HCT116 (cell line): Measurements from ENCODE around the gene FAM181A. TPM values are rescaled to one million over a fixed set of nuclear protein-coding genes. Genes with fewer than 3 reads are reported as not detected.

Experiments
- ATAC-seq: fragments of 200-7000 bp; cut with Tn5 transposase; 2 replicates; pipeline ENCODE4 v1.9.1; 2020; ENCODE audit warnings: mild to moderate bottlenecking, moderate library complexity
- BruUV-seq: library from RNA; stranded (reverse); fragments of 400-500 nt; replicated peaks from 2 replicates; lab custom pipeline; 2021; lab: Mats Ljungman, UMichigan
- CTCF ChIA-PET: fragments of 300-600 bp; sonication (Branson Sonifier 250); formaldehyde crosslinking; loops from one replicate; lab custom pipeline; 2021; ENCODE audit warnings: antibody characterized with exemption; lab: Charles Lee
- POLR2A ChIA-PET: fragments of 300-600, 350-600 bp; sonication (Branson Sonifier 250); formaldehyde crosslinking; loops from one replicate; lab custom pipeline; 2021; ENCODE audit warnings: antibody characterized with exemption; lab: Charles Lee
- RAD21 ChIA-PET, 2 experiments: fragments of 300-600 bp; sonication (Branson Sonifier 250); formaldehyde crosslinking; loops; one replicate each; lab custom pipeline; 2023; ENCODE audit warnings: low total read pairs in 2 of 2; ENCODE audit not compliant: uncharacterized antibody in 2 of 2, unreplicated experiment in 2 of 2, low non-redundant PET in 1 of 2; lab: Charles Lee
- DNase-seq: peaks from one replicate; pipeline ENCODE4 v3.0.0-alpha.2; 2010; ENCODE audit warnings: low read depth, low spot score
- H2AFZ ChIP-seq: fragments of 200-600 bp; shearing (Covaris generic), sonication (generic); 2 replicates; pipeline ENCODE4 v1.6.1; 2017; ENCODE audit warnings: low read depth, mixed run types, mixed read lengths, antibody characterized with exemption, low read length; ENCODE audit not compliant: poor library complexity, severe bottlenecking
- H3K27ac ChIP-seq: 2 replicates; pipeline ENCODE4 v1.5.1; 2012; ENCODE audit warnings: low read depth, low read length
- H3K27me3 ChIP-seq: fragments of 200-600 bp; sonication (generic); 2 replicates; pipeline ENCODE4 v1.6.1; 2016; ENCODE audit warnings: mixed run types, low read length, mixed read lengths; ENCODE audit not compliant: insufficient read depth
- H3K36me3 ChIP-seq, 2 experiments: fragments of 200-500 bp in 1 of 2; fragments of 200-600 bp in 1 of 2; sonication (Bioruptor generic) in 1 of 2; sonication (generic) in 1 of 2; 2 replicates each; pipeline versions ENCODE4 v1.5.1 to v1.6.1; 2014 to 2016; ENCODE audit warnings: low read length in 2 of 2, inconsistent platforms in 1 of 2, mixed read lengths in 1 of 2, mixed run types in 1 of 2; ENCODE audit not compliant: insufficient read depth in 2 of 2, control insufficient read depth in 1 of 2
- H3K4me1 ChIP-seq, 2 experiments: fragments of 200-600 bp in 1 of 2; sonication (generic) in 1 of 2; 2 replicates each; pipeline versions ENCODE4 v1.5.1 to v1.6.1; 2012 to 2017; ENCODE audit warnings: low read length in 2 of 2, inconsistent platforms in 1 of 2, mild to moderate bottlenecking in 1 of 2, mixed read lengths in 1 of 2, mixed run types in 1 of 2, moderate library complexity in 1 of 2; ENCODE audit not compliant: insufficient read depth in 2 of 2, control insufficient read depth in 1 of 2
- H3K4me2 ChIP-seq: fragments of 200-600 bp; sonication (generic); 2 replicates; pipeline ENCODE4 v1.6.1; 2017; ENCODE audit warnings: mixed run types, low read length, mixed read lengths
- H3K4me3 ChIP-seq, 2 experiments: fragments of 200-600 bp in 1 of 2; sonication (generic) in 1 of 2; replicated peaks in 1 of 2; 2 replicates each; pipeline ENCODE4 v1.5.1; 2011 to 2016; ENCODE audit warnings: low read length in 2 of 2, control low read depth in 1 of 2, low read depth in 1 of 2, mild to moderate bottlenecking in 1 of 2, mixed read lengths in 1 of 2, mixed run types in 1 of 2
- H3K79me2 ChIP-seq: fragments of 200-600 bp; sonication (generic); 2 replicates; pipeline ENCODE4 v1.6.1; 2017; ENCODE audit warnings: mild to moderate bottlenecking, mixed run types, low read length, moderate library complexity, mixed read lengths; ENCODE audit not compliant: insufficient read depth
- H3K9ac ChIP-seq: fragments of 200-600 bp; sonication (generic); 2 replicates; pipeline ENCODE4 v1.6.1; 2016; ENCODE audit warnings: low read length, mixed read lengths
- H3K9me2 ChIP-seq: fragments of 200-600 bp; sonication (generic), shearing (Covaris generic); 2 replicates; pipeline ENCODE4 v1.6.1; 2017; ENCODE audit warnings: mixed run types, mild to moderate bottlenecking, moderate library complexity; ENCODE audit not compliant: insufficient read depth
- H3K9me3 ChIP-seq, 2 experiments: fragments of 200-500 bp in 1 of 2; fragments of 200-600 bp in 1 of 2; sonication (Bioruptor generic) in 1 of 2; sonication (generic) in 1 of 2; 2 replicates each; pipeline ENCODE4 v1.6.1; 2014 to 2017; ENCODE audit warnings: low read length in 2 of 2, mixed read lengths in 2 of 2, inconsistent platforms in 1 of 2, low read depth in 1 of 2, mild to moderate bottlenecking in 1 of 2, mixed run types in 1 of 2, moderate library complexity in 1 of 2; ENCODE audit not compliant: control insufficient read depth in 1 of 2, insufficient read depth in 1 of 2
- H4K20me1 ChIP-seq: fragments of 200-600 bp; sonication (generic), shearing (Covaris generic); 2 replicates; pipeline ENCODE4 v1.6.1; 2017; ENCODE audit warnings: mixed run types, mild to moderate bottlenecking, moderate library complexity; ENCODE audit not compliant: insufficient read depth
- CEBPB ChIP-seq: IDR thresholded peaks from 2 replicates; pipeline ENCODE4 v1.6.1; 2012; ENCODE audit warnings: low read depth
- EGR1 ChIP-seq: IDR thresholded peaks from 2 replicates; pipeline ENCODE4 v1.6.1; 2012; ENCODE audit warnings: low read depth
- ELF1 ChIP-seq: IDR thresholded peaks from 2 replicates; pipeline ENCODE4 v1.6.1; 2012; ENCODE audit warnings: low read depth, borderline replicate concordance
- FOSL1 ChIP-seq: IDR thresholded peaks from 2 replicates; pipeline ENCODE4 v1.6.1; 2012; ENCODE audit warnings: low read depth
- JUND ChIP-seq: IDR thresholded peaks from 2 replicates; pipeline ENCODE4 v1.6.1; 2012
- POLR2A ChIP-seq: IDR thresholded peaks from 2 replicates; pipeline ENCODE4 v1.7.0; 2011; ENCODE audit warnings: borderline replicate concordance; ENCODE audit not compliant: insufficient read depth, insufficient read length; ENCODE audit errors: extremely low read depth
- SIN3A ChIP-seq: IDR thresholded peaks from 2 replicates; pipeline ENCODE4 v1.6.1; 2012; ENCODE audit warnings: low read depth
- SRF ChIP-seq: IDR thresholded peaks from 2 replicates; pipeline ENCODE4 v1.6.1; 2012; ENCODE audit warnings: low read depth
- ZFX ChIP-seq: fragments of 450-650 bp; IDR thresholded peaks from 2 replicates; pipeline ENCODE4 v1.6.1; 2017
- intact Hi-C: fragments of 100-400 bp; cut with micrococcal nuclease; formaldehyde crosslinking; loops from 2 replicates; pipeline ENCODE4 v1.10.0; 2022
- total RNA-seq: library from RNA; stranded (reverse); gene quantifications from one replicate; pipeline ENCODE4 v1.2.1, GENCODE V29; 2021; ENCODE audit not compliant: unreplicated experiment
- TF ChIP-seq, protein P1 (sequence below): IDR thresholded peaks from 2 replicates; pipeline ENCODE4 v1.6.1; 2012
- TF ChIP-seq, protein P2 (sequence below), 3 experiments: fragments of 200-600 bp in 1 of 3; sonication (generic) in 1 of 3; IDR thresholded peaks in 2 of 3; conservative IDR thresholded peaks in 1 of 3; 2 replicates each; pipeline ENCODE4 v1.5.1; 2012 to 2017; ENCODE audit warnings: low read depth in 2 of 3, low read length in 2 of 3, antibody characterized with exemption in 1 of 3, borderline replicate concordance in 1 of 3, control low read depth in 1 of 3, mild to moderate bottlenecking in 1 of 3, mixed read lengths in 1 of 3, mixed run types in 1 of 3, moderate library complexity in 1 of 3; ENCODE audit not compliant: insufficient read depth in 1 of 3
- TF ChIP-seq, protein P3 (sequence below): IDR thresholded peaks from 2 replicates; pipeline ENCODE4 v1.6.1; 2011; ENCODE audit warnings: mild to moderate bottlenecking, low read length, moderate library complexity; ENCODE audit not compliant: insufficient replicate concordance; ENCODE audit errors: extremely low read depth
- TF ChIP-seq, protein P4 (sequence below): IDR thresholded peaks from 2 replicates; pipeline ENCODE4 v1.6.1; 2012; ENCODE audit warnings: low read depth

The FAM181A gene
- total RNA-seq, 1 experiment from 2014 or later = not detected

DNA sequence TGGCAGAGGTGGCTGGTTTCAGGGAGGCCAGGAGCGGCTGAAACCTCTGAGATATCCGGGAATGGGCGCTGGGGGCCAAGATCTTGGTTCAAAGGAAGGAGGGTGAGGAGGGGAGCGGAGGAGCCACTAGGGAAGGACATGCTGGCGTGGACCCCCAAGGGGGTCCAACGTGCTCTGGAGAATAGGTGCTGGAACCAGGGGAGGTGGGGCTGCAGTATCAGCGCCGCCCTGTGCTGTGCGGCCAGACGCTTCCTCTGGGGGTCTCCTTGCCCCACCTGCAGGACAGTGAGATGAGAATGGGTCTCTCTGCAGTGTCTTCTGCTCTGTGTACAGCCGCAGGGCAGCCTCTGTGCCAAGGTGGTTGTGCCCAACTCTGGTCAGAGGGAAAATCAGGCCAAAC lies 2.5 kb downstream of the FAM181A start:
- BruUV-seq = no TSS peak
- H3K36me3 ChIP-seq = no peaks in the 10 kb centered on the region
- no peak for ATAC-seq
- RAD21 ChIA-PET = no interaction called here
- H2AFZ ChIP-seq = no peak overlapping the region
- H3K9ac ChIP-seq = no peak overlapping the region
- H3K27me3 ChIP-seq = no peaks in the 10 kb centered on the region
- no peak overlapping the region for H3K27ac ChIP-seq
- TF ChIP-seq CEBPB = no peak
- TF ChIP-seq ZFX = no peak
- no peak for TF ChIP-seq ELF1
- TF ChIP-seq JUND = no peak
- TF ChIP-seq SIN3A = no peak
- TF ChIP-seq, protein P1, sequence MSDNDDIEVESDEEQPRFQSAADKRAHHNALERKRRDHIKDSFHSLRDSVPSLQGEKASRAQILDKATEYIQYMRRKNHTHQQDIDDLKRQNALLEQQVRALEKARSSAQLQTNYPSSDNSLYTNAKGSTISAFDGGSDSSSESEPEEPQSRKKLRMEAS = no peak
- TF ChIP-seq POLR2A = no peak
- TF ChIP-seq EGR1 = no peak
- TF ChIP-seq, protein P2, sequence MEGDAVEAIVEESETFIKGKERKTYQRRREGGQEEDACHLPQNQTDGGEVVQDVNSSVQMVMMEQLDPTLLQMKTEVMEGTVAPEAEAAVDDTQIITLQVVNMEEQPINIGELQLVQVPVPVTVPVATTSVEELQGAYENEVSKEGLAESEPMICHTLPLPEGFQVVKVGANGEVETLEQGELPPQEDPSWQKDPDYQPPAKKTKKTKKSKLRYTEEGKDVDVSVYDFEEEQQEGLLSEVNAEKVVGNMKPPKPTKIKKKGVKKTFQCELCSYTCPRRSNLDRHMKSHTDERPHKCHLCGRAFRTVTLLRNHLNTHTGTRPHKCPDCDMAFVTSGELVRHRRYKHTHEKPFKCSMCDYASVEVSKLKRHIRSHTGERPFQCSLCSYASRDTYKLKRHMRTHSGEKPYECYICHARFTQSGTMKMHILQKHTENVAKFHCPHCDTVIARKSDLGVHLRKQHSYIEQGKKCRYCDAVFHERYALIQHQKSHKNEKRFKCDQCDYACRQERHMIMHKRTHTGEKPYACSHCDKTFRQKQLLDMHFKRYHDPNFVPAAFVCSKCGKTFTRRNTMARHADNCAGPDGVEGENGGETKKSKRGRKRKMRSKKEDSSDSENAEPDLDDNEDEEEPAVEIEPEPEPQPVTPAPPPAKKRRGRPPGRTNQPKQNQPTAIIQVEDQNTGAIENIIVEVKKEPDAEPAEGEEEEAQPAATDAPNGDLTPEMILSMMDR (IDR thresholded peaks at IDR 0.05 in 2 of 3, conservative IDR thresholded peaks at IDR 0.05 in 1 of 3; ENCODE audit: borderline replicate concordance in 1 of 3, insufficient read depth in 1 of 3, low read depth in 2 of 3, low read length in 2 of 3) = no peak
- DNase-seq = no peak
- H3K79me2 ChIP-seq = no peaks in the 10 kb centered on the region
- no peak overlapping the region for H3K4me3 ChIP-seq
- H3K4me1 ChIP-seq = no peaks in the 10 kb centered on the region
- intact Hi-C loops = no loop called here
- POLR2A ChIA-PET = no interaction called here
- H3K9me2 ChIP-seq = no peaks in the 10 kb centered on the region
- H4K20me1 ChIP-seq = no peaks in the 10 kb centered on the region
- H3K9me3 ChIP-seq = no peaks in the 10 kb centered on the region
- no peak overlapping the region for H3K4me2 ChIP-seq
- CTCF ChIA-PET = no interaction called here

DNA sequence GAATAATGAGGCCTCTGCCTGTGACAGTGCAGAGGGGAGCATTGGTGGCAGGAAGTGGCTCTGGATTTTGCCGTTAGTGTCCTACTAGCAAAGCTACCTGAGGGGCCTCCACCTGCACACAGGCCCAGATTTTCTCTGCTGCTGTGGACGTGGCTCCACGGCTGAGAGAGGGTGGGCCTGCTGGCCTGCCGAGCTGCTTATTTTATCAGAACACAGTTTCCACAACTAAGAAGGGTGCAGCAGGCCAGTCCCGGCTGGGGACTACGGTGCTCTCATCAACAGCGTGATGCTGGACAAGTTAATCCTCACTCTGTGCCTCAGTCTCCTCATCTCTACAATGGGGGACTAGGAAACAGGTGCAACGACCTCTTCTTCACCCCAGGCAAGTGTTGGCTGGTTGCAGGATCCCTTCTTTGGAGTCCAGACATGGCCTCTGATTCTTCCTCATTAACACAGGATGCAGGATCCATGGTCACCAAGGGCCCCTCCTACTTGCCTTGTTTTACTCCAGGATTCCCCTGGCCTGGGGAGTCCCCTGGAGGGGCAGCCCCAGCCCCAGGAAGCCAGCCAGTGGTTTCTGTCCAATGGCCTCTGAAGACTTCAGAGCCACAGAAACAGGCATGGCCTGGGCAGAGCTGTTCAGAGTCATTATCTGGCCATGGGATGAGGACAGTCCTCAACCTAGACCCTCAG lies 3.3 kb downstream of the FAM181A start:
- H3K27ac ChIP-seq = no peak overlapping the region
- no peak overlapping the region for H2AFZ ChIP-seq
- no peak overlapping the region for H3K9ac ChIP-seq
- no TSS peak for BruUV-seq
- H3K9me2 ChIP-seq = no peaks in the 10 kb centered on the region
- no peaks in the 10 kb centered on the region for H4K20me1 ChIP-seq
- H3K27me3 ChIP-seq = no peaks in the 10 kb centered on the region
- DNase-seq (no peak), ATAC-seq (no peak)
- H3K4me1 ChIP-seq = no peaks in the 10 kb centered on the region
- ChIA-PET RAD21 (no interaction called here), POLR2A (no interaction called here), CTCF (interaction anchor here (1.4 kb wide), 1 partner anchor 9 kb away, joined by 8 read pairs; no protein-coding TSS in a partner anchor)
- H3K36me3 ChIP-seq = no peaks in the 10 kb centered on the region
- H3K9me3 ChIP-seq = no peaks in the 10 kb centered on the region
- intact Hi-C loops = no loop called here
- no peaks in the 10 kb centered on the region for H3K79me2 ChIP-seq
- H3K4me3 ChIP-seq = no peak overlapping the region
- no peak overlapping the region for H3K4me2 ChIP-seq
- TF ChIP-seq SIN3A = no peak
- no peak for TF ChIP-seq FOSL1
- TF ChIP-seq, protein P1 = no peak
- TF ChIP-seq, protein P3, sequence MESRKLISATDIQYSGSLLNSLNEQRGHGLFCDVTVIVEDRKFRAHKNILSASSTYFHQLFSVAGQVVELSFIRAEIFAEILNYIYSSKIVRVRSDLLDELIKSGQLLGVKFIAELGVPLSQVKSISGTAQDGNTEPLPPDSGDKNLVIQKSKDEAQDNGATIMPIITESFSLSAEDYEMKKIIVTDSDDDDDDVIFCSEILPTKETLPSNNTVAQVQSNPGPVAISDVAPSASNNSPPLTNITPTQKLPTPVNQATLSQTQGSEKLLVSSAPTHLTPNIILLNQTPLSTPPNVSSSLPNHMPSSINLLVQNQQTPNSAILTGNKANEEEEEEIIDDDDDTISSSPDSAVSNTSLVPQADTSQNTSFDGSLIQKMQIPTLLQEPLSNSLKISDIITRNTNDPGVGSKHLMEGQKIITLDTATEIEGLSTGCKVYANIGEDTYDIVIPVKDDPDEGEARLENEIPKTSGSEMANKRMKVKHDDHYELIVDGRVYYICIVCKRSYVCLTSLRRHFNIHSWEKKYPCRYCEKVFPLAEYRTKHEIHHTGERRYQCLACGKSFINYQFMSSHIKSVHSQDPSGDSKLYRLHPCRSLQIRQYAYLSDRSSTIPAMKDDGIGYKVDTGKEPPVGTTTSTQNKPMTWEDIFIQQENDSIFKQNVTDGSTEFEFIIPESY = no peak
- TF ChIP-seq, protein P4, sequence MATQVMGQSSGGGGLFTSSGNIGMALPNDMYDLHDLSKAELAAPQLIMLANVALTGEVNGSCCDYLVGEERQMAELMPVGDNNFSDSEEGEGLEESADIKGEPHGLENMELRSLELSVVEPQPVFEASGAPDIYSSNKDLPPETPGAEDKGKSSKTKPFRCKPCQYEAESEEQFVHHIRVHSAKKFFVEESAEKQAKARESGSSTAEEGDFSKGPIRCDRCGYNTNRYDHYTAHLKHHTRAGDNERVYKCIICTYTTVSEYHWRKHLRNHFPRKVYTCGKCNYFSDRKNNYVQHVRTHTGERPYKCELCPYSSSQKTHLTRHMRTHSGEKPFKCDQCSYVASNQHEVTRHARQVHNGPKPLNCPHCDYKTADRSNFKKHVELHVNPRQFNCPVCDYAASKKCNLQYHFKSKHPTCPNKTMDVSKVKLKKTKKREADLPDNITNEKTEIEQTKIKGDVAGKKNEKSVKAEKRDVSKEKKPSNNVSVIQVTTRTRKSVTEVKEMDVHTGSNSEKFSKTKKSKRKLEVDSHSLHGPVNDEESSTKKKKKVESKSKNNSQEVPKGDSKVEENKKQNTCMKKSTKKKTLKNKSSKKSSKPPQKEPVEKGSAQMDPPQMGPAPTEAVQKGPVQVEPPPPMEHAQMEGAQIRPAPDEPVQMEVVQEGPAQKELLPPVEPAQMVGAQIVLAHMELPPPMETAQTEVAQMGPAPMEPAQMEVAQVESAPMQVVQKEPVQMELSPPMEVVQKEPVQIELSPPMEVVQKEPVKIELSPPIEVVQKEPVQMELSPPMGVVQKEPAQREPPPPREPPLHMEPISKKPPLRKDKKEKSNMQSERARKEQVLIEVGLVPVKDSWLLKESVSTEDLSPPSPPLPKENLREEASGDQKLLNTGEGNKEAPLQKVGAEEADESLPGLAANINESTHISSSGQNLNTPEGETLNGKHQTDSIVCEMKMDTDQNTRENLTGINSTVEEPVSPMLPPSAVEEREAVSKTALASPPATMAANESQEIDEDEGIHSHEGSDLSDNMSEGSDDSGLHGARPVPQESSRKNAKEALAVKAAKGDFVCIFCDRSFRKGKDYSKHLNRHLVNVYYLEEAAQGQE = no peak
- no peak for TF ChIP-seq SRF
